SKM-1 treated with dmso at 0.1 percent for 144 hours (cell line): Measurements from ENCODE around the gene ABCA2.

Experiments
- DNase-seq: peaks from one replicate; lab custom pipeline; 2025; ENCODE audit not compliant: unreplicated experiment; lab: John Stamatoyannopoulos, UW

Gene ABCA2, protein sequence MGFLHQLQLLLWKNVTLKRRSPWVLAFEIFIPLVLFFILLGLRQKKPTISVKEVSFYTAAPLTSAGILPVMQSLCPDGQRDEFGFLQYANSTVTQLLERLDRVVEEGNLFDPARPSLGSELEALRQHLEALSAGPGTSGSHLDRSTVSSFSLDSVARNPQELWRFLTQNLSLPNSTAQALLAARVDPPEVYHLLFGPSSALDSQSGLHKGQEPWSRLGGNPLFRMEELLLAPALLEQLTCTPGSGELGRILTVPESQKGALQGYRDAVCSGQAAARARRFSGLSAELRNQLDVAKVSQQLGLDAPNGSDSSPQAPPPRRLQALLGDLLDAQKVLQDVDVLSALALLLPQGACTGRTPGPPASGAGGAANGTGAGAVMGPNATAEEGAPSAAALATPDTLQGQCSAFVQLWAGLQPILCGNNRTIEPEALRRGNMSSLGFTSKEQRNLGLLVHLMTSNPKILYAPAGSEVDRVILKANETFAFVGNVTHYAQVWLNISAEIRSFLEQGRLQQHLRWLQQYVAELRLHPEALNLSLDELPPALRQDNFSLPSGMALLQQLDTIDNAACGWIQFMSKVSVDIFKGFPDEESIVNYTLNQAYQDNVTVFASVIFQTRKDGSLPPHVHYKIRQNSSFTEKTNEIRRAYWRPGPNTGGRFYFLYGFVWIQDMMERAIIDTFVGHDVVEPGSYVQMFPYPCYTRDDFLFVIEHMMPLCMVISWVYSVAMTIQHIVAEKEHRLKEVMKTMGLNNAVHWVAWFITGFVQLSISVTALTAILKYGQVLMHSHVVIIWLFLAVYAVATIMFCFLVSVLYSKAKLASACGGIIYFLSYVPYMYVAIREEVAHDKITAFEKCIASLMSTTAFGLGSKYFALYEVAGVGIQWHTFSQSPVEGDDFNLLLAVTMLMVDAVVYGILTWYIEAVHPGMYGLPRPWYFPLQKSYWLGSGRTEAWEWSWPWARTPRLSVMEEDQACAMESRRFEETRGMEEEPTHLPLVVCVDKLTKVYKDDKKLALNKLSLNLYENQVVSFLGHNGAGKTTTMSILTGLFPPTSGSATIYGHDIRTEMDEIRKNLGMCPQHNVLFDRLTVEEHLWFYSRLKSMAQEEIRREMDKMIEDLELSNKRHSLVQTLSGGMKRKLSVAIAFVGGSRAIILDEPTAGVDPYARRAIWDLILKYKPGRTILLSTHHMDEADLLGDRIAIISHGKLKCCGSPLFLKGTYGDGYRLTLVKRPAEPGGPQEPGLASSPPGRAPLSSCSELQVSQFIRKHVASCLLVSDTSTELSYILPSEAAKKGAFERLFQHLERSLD (N-terminal part only)

GRCh38 chr9:137027369-137028262, at the start of gene ABCA2:
TSS of gene ABCA2 (minus strand) at chr9:137028237. CDS start at chr9:137028140, 97 bp downstream.
- DNase-seq: no peak

GRCh38 chr9:137077010-137077747, 49.1 kb upstream of the ABCA2 start, which contains the start of gene UAP1L1:
TSS of gene UAP1L1 (plus strand) at chr9:137077517. CDS start at chr9:137077533, 16 bp downstream.
- no peak for DNase-seq

- no peak for DNase-seq
Observed at GRCh38 chr9:137076636-137077009, 48.6 kb upstream of the ABCA2 start.

DNA sequence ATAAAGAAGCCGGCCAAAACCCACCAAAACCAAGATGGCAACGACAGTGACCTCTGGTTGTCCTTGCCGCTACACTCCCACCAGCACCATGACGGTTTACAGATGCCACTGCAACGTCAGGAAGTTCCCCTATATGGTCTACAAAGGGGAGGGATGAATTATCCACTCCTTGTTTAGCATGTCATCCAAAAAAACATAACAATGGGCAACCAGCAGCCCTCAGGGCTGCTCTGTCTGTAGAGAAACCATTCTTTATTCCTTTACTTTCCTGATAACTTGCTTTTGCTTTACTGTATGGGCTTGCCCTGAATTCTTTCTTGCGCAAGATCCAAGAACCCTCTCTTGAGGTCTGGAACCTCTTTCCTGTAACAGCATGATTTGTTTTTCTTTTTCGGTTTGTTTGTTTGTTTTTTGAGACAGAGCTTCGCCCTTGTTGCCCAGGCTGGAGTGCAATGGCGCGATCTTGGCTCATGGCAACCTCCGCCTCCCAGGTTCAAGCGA, 47.3 kb upstream of the ABCA2 start:
- no peak for DNase-seq

DNA sequence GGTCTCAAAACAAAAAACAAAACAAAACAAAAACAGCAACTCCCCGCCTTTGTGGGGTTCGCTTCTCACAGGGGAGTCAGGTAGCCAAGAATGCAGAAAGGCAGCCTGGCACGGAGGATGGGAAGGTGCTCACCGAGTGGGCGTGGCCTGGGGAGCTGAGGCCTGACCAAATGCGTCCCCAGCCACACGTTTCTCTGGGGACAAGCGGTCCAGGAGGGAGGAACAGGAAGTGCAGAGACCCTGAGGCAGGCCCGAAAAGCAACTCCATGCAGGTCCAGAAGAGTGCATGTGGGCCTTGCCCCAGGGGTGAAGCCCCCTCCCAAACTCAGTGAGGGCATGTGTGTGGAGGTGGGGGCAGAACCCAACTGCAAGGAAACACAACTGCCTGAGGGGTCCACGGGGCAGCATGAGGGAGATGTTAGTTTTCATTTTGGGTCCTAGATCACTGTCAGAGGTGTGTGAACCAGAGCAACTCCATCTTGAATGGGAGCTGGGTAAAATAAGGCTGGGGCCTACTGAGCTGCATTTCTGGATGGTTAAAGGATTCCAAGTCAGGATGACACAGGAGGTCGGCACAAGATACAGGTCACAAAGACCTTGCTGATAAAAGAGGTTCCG, 46.7 kb upstream of the ABCA2 start:
- no peak for DNase-seq

GRCh38 chr9:137073992-137074399, 46.0 kb upstream of the ABCA2 start:
- no peak for DNase-seq

DNA sequence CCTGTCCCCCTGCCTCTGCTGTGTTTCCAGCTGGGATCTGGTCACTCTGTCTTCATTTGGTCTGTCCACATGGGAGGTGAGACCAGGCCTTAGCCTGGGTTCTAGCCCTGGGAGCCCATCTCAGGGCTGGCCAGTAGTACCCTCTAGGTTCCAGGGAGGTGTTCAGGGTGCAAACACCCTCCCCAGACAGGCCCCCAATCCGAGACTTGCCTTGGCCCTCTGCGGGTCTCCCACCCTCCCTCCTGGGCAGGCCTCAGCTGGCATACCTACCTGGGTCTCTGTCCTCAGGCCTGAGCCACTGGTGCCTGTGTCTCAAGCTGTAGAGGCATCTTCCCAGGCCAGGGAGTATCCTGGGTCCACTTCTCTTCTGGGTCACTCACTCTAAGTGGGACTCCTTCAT, 43.2 kb upstream of the ABCA2 start:
- no peak for DNase-seq

DNA sequence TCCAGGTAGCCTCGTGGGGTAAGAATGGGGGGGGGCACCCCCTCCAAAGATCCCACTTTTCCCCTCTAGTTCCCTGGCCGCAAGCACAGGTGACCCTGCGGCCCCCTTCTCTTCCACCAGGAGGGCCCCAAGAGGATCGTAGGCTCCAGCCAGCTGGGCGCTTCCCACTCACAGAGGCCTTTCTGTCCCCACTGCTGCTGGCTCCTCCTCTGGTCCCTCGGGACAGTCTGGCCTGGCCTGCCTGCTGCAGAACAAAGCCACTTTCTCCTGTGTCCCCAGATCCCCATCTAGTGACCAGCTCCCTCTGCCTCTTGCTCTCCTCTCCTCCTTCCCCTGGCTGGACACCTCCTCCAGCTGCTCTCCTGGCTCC, 42.9 kb upstream of the ABCA2 start:
- DNase-seq: no peak

DNA sequence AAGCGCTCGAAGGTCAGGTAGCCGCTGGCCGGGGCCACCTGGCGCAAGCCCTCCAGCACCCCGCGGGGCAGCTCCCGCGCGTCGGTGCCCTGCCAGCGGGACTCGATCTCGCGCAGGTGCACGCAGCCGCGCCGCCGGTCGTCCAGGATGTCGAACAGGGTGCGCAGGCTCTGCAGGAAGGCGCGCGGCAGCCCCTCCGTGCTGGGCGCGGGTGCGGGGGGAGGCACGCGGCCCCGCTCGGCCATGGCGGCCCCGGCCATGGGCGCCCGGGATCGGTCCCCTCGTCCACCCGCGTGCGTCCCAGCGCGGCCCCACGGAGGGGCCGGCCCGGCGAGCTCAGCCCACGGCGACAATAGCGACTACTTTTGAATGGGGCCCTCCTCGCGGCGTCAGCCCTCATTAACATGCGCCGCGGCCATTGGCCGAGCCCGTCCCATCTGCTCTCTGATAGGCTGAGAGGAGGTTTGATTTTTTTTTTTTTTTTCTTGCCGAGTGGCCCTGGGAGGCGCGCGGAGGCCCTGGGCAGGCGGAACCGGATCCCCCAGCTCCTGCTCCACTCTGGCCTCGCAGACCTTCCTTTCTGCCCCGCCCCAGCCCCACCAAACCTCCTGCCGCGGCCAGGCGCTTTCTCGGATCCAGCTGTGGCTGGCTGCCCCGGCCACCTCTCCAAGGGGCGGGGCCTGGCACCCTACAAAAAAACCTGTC, 42.3 kb upstream of the ABCA2 start, which contains the start of gene SAPCD2:
Gene SAPCD2, minus strand, starts transcription at position 357 of the 705 bp plus-strand sequence. Its CDS starts 97 bp downstream, at position 260.
- peak; percentile 89 for DNase-seq

DNA sequence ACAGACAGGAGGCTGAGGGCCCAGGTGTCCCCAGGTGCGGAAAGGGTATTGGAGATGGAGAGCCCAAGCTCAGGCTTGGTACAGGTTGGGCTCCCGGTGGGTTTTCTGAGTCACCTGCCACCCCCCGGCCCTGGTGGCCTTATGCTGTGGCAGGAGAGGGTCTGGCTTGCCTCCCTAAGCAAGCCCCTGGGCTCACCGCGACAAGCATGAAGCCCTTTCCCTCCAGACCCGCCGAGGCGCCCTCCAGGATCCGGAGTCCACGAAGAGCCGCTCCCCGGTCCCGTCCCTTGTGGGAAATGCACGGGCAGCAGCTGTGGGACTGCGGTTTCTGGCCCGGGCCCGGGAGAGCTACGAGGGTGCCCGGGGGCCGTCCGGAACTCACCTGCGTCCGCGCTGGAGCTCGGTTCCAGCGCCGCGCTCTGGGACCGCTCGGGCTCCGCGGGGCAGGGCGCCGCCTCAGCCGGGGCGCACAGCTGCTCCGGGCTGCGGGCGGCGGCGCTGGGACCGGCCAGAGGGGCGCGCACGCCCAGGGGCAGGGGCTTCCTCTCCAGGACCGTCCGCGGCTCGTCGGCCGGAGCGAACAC, 41.6 kb upstream of the ABCA2 start:
- no peak for DNase-seq

- no peak for DNase-seq
Observed at GRCh38 chr9:137068539-137069507, 40.8 kb upstream of the ABCA2 start.

GRCh38 chr9:137067860-137068538, 40.0 kb upstream of the ABCA2 start:
- DNase-seq: peak; percentile 77

DNA sequence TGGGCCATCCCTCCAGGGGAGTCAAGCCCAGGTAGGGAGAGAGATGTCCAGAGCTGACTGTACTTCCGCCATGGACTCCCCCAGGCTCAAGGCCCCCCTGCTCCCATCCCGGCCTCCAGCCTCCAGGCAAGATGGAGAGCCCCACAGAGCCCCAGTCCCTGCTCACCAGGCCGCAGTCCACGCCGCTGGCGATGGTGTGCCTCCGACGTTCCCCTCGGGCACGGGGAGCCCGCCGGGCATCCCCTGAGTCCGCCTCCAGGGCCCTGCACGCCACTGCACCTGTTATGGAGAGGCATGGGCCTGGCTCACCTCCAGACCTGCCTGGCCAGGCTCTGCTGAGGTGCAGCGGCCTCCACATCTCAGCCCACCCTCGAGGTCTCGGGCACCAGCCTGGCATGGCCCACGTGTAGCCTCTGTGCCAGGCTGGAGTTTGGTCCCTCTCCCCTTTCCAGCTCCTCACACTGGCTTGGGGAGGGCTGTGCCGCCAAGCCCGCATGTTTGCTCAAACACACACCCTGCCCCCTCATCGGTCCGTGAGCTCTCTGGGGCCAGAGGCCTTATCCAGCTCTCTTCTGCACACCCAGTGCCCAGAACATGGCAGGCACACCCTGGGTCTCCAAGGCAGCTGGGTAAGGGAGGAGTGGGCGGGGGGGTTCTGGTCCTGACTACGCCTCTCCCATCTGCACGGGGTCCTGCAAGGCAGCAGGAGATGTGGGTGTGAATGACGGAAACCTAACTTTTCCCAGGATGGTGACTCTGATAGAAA, 38.2 kb upstream of the ABCA2 start:
- no peak for DNase-seq

DNA sequence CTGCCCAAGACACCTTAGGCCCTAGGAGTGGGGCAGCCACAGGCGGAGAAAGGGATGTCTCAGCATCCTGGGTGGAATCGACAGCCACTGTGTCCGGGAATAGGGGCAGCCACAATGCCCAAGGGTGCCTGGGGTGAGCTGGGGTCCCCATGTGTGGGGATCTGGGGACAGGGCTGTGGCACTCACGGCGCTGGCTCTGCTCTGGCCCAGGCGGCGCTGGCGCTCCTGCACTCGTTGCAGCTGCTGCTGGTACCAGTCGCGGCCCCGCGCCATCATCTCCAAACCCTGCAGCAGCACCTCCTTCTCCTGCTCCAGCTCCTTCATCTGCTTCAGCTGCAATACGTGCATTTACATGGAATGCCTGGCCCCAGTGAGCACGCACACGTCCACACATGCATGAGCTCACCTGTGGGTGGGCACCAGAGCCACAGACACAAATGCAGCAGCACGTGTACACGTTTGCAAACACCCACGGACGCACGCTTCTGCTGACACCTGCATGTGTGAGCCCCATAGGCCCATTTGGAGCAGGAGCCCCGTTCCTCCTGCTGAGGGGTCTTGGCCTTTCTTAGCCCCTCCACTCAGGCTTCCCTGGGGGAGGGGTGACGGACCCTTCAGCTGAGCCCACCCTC, 37.4 kb upstream of the ABCA2 start:
- no peak for DNase-seq

GRCh38 chr9:137064880-137065164, 36.8 kb upstream of the ABCA2 start:
- DNase-seq: no peak
